NOMO-1 treated with dmso at 0.1 percent for 144 hours (cell line): ENCODE data around the gene ANKRD42.
A peak's percentile ranks its signal among the peaks of the same experiment; 100 is the strongest.

Experiments
- DNase-seq: peaks from one replicate; lab custom pipeline; 2025; ENCODE audit not compliant: unreplicated experiment; lab: John Stamatoyannopoulos, UW

Gene ANKRD42

GRCh38 chr11:83285771-83286528 is 92.4 kb downstream of the ANKRD42 start, which contains the start of gene CCDC90B:
Gene CCDC90B (minus strand): TSS chr11:83286367. CDS start chr11:83285972, 395 bp downstream.
- peak; percentile 97 for DNase-seq

GRCh38 chr11:83287631-83288030 is 94.1 kb downstream of the ANKRD42 start:
- no peak for DNase-seq

- peak; percentile 29 for DNase-seq
Measured at GRCh38 chr11:83292709-83293456, 99.4 kb downstream of the ANKRD42 start.

GRCh38 chr11:83293457-83293774 is 99.9 kb downstream of the ANKRD42 start:
- no peak for DNase-seq

GRCh38 chr11:83294208-83294607 is 100.7 kb downstream of the ANKRD42 start:
- DNase-seq = no peak
